Measurements from ENCODE around the gene ORAI2.

Gene ORAI2

GRCh38 chr7:102413611-102414010 lies 19.8 kb upstream of the ORAI2 start:
- peaks cover 6% of the 10 kb centered on the region for H3K79me2 ChIP-seq (ENCODE audit: low read length)
- no peaks in the 10 kb centered on the region for H3K27me3 ChIP-seq (ENCODE audit: low read depth, low read length)
- H3K4me1 ChIP-seq (ENCODE audit: low read length): peaks cover 38% of the 10 kb centered on the region
- H3K27ac ChIP-seq (ENCODE audit: low read length): no peak overlapping the region
- H3K4me2 ChIP-seq (ENCODE audit: low read length): no peak overlapping the region
- H3K4me3 ChIP-seq (ENCODE audit: low read length): no peak overlapping the region
- no peaks in the 10 kb centered on the region for H4K20me1 ChIP-seq (ENCODE audit: insufficient read depth, low read length)
- peaks cover 38% of the 10 kb centered on the region for H3K36me3 ChIP-seq (replicated peaks; ENCODE audit: low read depth, low read length)
- no peak overlapping the region for H2AFZ ChIP-seq (ENCODE audit: low read depth, low read length)
- H3K9ac ChIP-seq (ENCODE audit: low read length): no peak overlapping the region
- TF ChIP-seq EZH2phosphoT487 (IDR thresholded peaks at IDR 0.05; ENCODE audit: low read depth) (no peak), CTCF (IDR thresholded peaks at IDR 0.05; ENCODE audit: low read depth, low read length) (no peak)
- H3K9me3 ChIP-seq (ENCODE audit: insufficient read depth, low read length): no peaks in the 10 kb centered on the region

- Histone ChIP-seq H3K36me3 (replicated peaks; ENCODE audit: low read depth, low read length) (peaks cover 26% of the 10 kb centered on the region), H3K4me3 (ENCODE audit: low read length) (peak overlapping the region; percentile 32), H3K27ac (ENCODE audit: low read length) (peak overlapping the region; percentile 91), H3K4me2 (ENCODE audit: low read length) (peak overlapping the region; percentile 65), H3K27me3 (ENCODE audit: low read depth, low read length) (no peaks in the 10 kb centered on the region), H4K20me1 (ENCODE audit: insufficient read depth, low read length) (no peaks in the 10 kb centered on the region), H3K4me1 (ENCODE audit: low read length) (peaks cover 58% of the 10 kb centered on the region), H2AFZ (ENCODE audit: low read depth, low read length) (no peak overlapping the region), H3K9me3 (ENCODE audit: insufficient read depth, low read length) (no peaks in the 10 kb centered on the region), H3K9ac (ENCODE audit: low read length) (peak overlapping the region; percentile 52), H3K79me2 (ENCODE audit: low read length) (peaks cover 8% of the 10 kb centered on the region)
- no peak for TF ChIP-seq EZH2phosphoT487 (IDR thresholded peaks at IDR 0.05; ENCODE audit: low read depth)
- TF ChIP-seq CTCF (IDR thresholded peaks at IDR 0.05; ENCODE audit: low read depth, low read length): no peak
Measured at GRCh38 chr7:102415685-102416225, 17.6 kb upstream of the ORAI2 start.

- Histone ChIP-seq H3K27me3 (ENCODE audit: low read depth, low read length) (no peaks in the 10 kb centered on the region), H3K27ac (ENCODE audit: low read length) (peak overlapping the region; percentile 91), H3K9me3 (ENCODE audit: insufficient read depth, low read length) (no peaks in the 10 kb centered on the region), H3K36me3 (replicated peaks; ENCODE audit: low read depth, low read length) (peaks cover 23% of the 10 kb centered on the region), H3K4me3 (ENCODE audit: low read length) (peak overlapping the region; percentile 32; the same call in 1 of the 2 replicates), H3K9ac (ENCODE audit: low read length) (peak overlapping the region; percentile 52), H3K4me1 (ENCODE audit: low read length) (peaks cover 64% of the 10 kb centered on the region), H4K20me1 (ENCODE audit: insufficient read depth, low read length) (no peaks in the 10 kb centered on the region), H2AFZ (ENCODE audit: low read depth, low read length) (no peak overlapping the region), H3K4me2 (ENCODE audit: low read length) (peak overlapping the region; percentile 65), H3K79me2 (ENCODE audit: low read length) (peaks cover 8% of the 10 kb centered on the region)
- TF ChIP-seq EZH2phosphoT487 (IDR thresholded peaks at IDR 0.05; ENCODE audit: low read depth): no peak
- no peak for TF ChIP-seq CTCF (IDR thresholded peaks at IDR 0.05; ENCODE audit: low read depth, low read length)
Measured at GRCh38 chr7:102416406-102416805, 17.0 kb upstream of the ORAI2 start.

GRCh38 chr7:102417105-102417504 lies 16.3 kb upstream of the ORAI2 start:
- no peak for TF ChIP-seq CTCF (IDR thresholded peaks at IDR 0.05; ENCODE audit: low read depth, low read length)
- no peak for TF ChIP-seq EZH2phosphoT487 (IDR thresholded peaks at IDR 0.05; ENCODE audit: low read depth)
- H3K4me2 ChIP-seq (ENCODE audit: low read length): no peak overlapping the region
- no peaks in the 10 kb centered on the region for H3K27me3 ChIP-seq (ENCODE audit: low read depth, low read length)
- H3K79me2 ChIP-seq (ENCODE audit: low read length): peaks cover 8% of the 10 kb centered on the region
- peaks cover 69% of the 10 kb centered on the region for H3K4me1 ChIP-seq (ENCODE audit: low read length)
- peaks cover 23% of the 10 kb centered on the region for H3K36me3 ChIP-seq (replicated peaks; ENCODE audit: low read depth, low read length)
- no peak overlapping the region for H3K9ac ChIP-seq (ENCODE audit: low read length)
- H3K9me3 ChIP-seq (ENCODE audit: insufficient read depth, low read length): no peaks in the 10 kb centered on the region
- no peaks in the 10 kb centered on the region for H4K20me1 ChIP-seq (ENCODE audit: insufficient read depth, low read length)
- no peak overlapping the region for H3K4me3 ChIP-seq (ENCODE audit: low read length)
- no peak overlapping the region for H3K27ac ChIP-seq (ENCODE audit: low read length)
- H2AFZ ChIP-seq (ENCODE audit: low read depth, low read length): no peak overlapping the region

Data from OCI-LY3 (cell line).